GM19395 (cell line): ENCODE measurements around the gene P3H4.

Experiments used
- ATAC-seq: cut with Tn5 transposase; IDR thresholded peaks from one replicate; pipeline ENCODE4 v1.9.1; 2021; ENCODE audit warnings: mild to moderate bottlenecking, moderate library complexity; ENCODE audit not compliant: unreplicated experiment

The P3H4 gene

GRCh38 chr17:41822216-41823140, 10.7 kb upstream of the P3H4 start:
- no peak for ATAC-seq

DNA sequence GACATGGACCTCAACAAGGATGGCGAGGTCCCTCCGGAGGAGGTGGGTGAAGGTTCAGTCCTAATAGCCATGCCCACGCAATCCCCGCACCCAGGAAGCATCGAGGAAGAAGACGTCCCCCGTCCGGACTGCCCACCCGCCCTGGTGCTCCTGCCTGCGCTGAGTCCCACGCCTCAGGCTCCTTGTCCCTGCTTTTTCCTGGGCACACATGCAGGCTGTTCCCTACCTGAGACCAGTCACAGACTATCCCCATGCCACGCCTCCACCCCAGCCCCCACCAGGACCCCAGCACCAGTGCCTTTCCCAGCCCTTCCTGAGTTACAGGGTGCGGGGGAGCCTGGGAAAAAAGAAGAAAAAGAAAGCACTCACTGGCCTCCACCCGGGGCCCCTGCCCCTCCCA, 10.0 kb upstream of the P3H4 start:
- ATAC-seq = no peak

DNA sequence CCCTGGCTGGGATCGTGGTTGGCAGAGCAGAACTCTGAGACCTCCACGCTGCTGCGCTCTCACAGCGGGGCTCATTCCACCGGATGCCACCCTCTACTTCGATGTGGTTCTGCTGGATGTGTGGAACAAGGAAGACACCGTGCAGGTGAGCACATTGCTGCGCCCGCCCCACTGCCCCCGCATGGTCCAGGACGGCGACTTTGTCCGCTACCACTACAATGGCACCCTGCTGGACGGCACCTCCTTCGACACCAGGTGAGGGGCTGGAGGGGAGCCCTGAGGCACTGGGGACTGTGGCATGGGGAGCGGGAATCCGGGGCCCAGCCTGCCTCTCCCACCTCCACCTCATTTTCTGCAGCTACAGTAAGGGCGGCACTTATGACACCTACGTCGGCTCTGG, 6.3 kb upstream of the P3H4 start:
- ATAC-seq = no peak

GRCh38 chr17:41816637-41817320, 5.0 kb upstream of the P3H4 start:
- no peak for ATAC-seq

GRCh38 chr17:41814195-41814594, 2.4 kb upstream of the P3H4 start:
- no peak for ATAC-seq

DNA sequence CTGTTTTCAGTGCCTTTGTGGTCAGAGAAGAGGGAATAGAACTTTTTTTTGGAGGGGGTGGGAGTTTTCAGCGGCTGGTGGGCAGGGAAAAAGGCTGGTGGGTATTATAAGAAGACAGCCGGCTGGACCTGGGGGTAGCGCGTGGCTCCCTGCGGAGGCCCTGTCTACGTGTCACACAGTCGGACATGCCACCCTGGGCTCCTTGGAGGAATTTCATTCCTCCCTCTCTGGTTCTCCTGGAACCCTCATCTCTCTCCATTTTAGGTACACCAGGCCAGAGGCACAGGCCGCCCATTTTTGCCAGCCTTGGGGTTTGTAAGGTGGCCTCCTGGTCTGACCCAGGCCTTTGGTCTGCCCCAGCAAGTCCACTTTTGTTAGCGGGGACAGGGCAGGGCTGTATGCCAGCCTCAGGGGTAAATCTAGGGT, 2.0 kb upstream of the P3H4 start:
- no peak for ATAC-seq

DNA sequence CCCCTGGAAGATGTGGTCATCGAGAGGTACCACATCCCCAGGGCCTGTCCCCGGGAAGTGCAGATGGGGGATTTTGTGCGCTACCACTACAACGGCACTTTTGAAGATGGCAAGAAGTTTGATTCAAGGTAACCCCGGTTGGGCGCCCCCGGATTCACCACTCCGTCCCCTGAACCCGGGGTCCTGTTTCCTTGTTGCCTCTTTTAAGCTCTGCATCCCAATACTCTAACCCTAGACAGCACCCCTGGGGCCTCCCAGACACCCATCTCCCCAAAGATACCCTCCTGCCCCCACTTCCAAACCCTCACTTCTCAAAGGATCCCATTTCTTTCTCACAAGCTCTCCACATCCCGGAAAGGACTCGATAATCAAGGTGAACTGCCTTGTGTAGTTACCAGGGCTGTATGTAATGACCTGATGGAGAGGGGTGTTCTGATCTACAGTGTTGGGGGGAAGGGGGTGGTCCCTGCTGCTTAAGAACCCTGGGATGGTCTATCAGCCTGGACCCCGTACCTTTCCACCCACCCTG, 1.5 kb upstream of the P3H4 start:
- ATAC-seq = no peak

GRCh38 chr17:41812381-41813151, 817 bp upstream of the P3H4 start, which contains the start of gene FKBP10:
FKBP10 (plus strand) TSS chr17:41813004; CDS start chr17:41813035, 31 bp downstream.
- ATAC-seq = no peak

- ATAC-seq = no peak
Measured at GRCh38 chr17:41810659-41811548, 845 bp downstream of the P3H4 start.

GRCh38 chr17:41806685-41807445, 4.9 kb downstream of the P3H4 start:
- ATAC-seq = no peak

DNA sequence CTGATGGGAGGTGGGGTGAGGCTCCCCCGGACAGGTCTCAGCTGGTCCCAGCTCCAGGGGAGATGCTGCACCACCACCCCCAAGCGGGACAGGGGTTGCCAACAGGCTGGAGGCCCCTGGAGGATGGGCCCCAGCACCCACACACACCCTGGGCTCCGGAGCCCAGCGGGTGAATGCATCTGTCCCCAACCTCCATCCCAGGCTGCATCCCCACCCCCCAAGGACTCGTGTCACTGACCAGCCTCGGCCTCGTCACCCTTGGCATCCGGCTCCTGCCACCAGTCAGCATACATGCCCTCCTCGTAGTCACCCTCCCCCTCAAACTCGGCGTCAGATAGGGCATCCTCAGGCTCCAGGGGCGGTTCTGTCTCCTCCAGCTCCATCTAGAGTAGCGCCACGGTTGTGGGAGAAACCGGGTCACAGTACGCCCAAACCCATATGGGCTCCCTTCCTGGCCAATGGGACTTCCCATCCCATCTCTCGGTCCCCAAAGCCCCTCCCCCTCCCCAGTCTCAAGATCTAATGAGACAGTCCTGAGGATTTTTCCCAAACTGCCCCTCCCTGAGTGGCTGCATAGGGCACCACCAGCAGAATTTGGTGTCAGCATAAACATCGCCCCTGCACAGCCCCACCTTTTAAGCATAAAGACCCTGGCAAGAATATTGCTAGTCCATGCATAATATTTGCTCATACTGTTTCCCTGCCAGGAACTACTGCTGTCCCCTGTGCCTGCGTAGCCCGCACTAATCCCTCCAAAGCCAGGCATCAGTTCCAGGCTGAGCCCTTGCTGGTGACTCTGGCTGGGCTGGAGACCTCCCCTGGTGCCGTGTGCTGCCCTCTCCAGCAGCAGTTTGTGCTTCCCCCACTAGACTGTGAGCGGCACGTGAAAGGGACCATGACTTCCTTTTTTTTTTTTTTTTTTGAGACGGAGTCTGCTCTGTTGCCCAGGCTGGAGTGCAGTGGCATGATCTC, 8.4 kb downstream of the P3H4 start:
- ATAC-seq = no peak

DNA sequence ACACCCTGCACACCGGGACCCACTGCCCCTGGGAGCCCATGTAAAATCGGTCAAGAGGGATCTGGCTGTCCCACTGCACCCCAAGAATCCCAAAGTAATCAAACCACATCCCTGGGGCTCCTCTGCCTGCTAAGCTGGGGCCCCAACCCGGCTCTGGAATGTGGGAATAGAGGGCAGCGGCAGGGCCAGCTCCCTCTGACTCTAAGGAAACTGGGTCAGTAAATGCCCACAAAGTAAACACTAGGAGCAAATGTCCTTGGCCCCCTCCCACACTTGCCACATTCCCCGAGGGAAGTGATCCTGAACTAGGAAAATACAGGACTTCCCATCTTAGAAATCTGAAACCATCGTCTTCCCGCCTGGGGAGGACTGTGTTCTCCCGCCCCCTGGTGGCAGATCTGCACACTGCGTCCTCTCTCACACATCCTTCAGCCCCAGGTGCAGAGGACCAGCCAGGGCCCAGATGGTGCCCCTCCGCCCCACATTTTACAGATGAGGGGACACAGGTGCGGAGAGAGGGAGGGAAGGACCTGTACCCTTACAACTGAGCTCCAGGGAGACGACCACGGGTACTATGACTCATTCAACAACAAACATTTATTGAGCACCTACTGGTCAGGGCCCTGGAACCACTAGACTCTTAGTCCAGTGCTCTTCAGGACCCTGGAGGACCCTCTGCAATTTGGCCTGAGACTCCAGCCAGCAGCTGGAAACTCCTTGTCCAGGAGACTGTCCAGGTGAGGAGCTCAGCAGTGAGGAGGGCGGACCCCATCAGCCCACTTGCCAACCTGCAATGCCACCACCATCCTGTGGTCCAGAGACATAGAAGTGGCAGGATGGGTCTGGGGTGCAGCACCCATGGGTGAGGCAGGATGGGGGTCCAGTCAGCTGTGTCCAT, 10.1 kb downstream of the P3H4 start:
- no peak for ATAC-seq

GRCh38 chr17:41800601-41801373, 11.0 kb downstream of the P3H4 start:
- no peak for ATAC-seq

DNA sequence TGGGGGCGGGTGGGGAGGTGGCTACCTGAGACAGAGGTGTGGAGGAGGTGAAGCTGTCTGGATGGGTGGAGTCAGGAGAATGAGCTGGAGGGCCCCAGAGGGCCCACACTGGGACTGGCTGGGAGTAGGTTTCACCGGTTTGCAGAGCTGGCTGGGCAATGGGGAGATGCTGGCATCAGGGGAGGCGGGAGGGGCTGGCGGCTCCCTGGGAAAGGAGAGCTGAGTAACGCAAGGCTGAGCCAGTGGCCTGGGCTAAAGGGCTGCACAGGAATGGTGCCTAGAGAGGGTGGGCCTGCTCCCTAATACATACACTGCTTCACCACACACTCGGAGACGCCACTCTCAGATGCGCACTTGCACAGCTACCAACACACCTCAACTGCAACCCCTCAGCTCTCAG, 12.4 kb downstream of the P3H4 start:
- no peak for ATAC-seq

- ATAC-seq = no peak
Measured at GRCh38 chr17:41797377-41797776, 14.4 kb downstream of the P3H4 start.

- ATAC-seq = no peak
Measured at GRCh38 chr17:41796121-41796895, 15.4 kb downstream of the P3H4 start.
